Posterior cingulate gyrus (tissue), 11 donors: ENCODE measurements around the gene SUSD6.
"Not testable (repeated sequence)": the region's sequence is repeated elsewhere in the genome, so short reads cannot be mapped to it uniquely, and the experiment has no call there.

Experiments used
- DNase-seq, 10 donors: peaks; one replicate each; pipeline versions ENCODE4 v3.0.0 to v3.0.0-alpha.2; 2020 to 2021; ENCODE audit warnings: mixed read lengths in 3 of 10
- intact Hi-C: fragments of 100-400 bp; cut with DNase I; formaldehyde crosslinking; loops from one replicate; pipeline ENCODE4 v1.15.1; 2023

Gene SUSD6

GRCh38 chr14:69684461-69685217, 73.2 kb downstream of the SUSD6 start:
- intact Hi-C loops = loop anchor here (10.0 kb wide), 1 partner anchor 70 kb away; the partner anchor contains the start of gene SUSD6
- DNase-seq = peak in 1 of 10 donors; percentile 88

- intact Hi-C loops = loop anchor here (10.0 kb wide), 1 partner anchor 70 kb away; the partner anchor contains the start of gene SUSD6
- DNase-seq = no peak
Measured at GRCh38 chr14:69685218-69685616, 73.8 kb downstream of the SUSD6 start.

GRCh38 chr14:69685716-69686115, 74.3 kb downstream of the SUSD6 start:
- intact Hi-C loops = loop anchor here (10.0 kb wide), 1 partner anchor 71 kb away; the partner anchor contains the start of gene SUSD6
- peak; percentile 41 to 95 (median 68) for DNase-seq

GRCh38 chr14:69687606-69688298, 76.4 kb downstream of the SUSD6 start:
- no peak for DNase-seq
- intact Hi-C loops = loop anchor here (10.0 kb wide), 1 partner anchor 73 kb away; the partner anchor contains the start of gene SUSD6

- intact Hi-C loops = loop anchor here (10.0 kb wide), 1 partner anchor 73 kb away; the partner anchor contains the start of gene SUSD6
- DNase-seq = peak in 7 of 10 donors; percentile 47 to 94 (median 60)
Measured at GRCh38 chr14:69688299-69688649, 76.9 kb downstream of the SUSD6 start.

- intact Hi-C loops = no loop called here
Measured at GRCh38 chr14:69690042-69690441, 78.6 kb downstream of the SUSD6 start.

GRCh38 chr14:69692594-69692993, 81.2 kb downstream of the SUSD6 start:
- intact Hi-C loops = no loop called here
- no peak for DNase-seq

More at GRCh38 chr14:69690042-69690441, 78.6 kb downstream of the SUSD6 start:
- no peak for DNase-seq

GRCh38 chr14:69693145-69693544, 81.7 kb downstream of the SUSD6 start:
- DNase-seq = no peak

GRCh38 chr14:69693801-69694729, 82.7 kb downstream of the SUSD6 start:
- no peak for DNase-seq

More at GRCh38 chr14:69693145-69693544, 81.7 kb downstream of the SUSD6 start:
- intact Hi-C loops = no loop called here

GRCh38 chr14:69694730-69695281, 83.4 kb downstream of the SUSD6 start:
- DNase-seq = no peak
- intact Hi-C loops = no loop called here

More at GRCh38 chr14:69693801-69694729, 82.7 kb downstream of the SUSD6 start:
- intact Hi-C loops = no loop called here

- DNase-seq = peak in 3 of 10 donors; percentile 34 to 53 (median 42)
Measured at GRCh38 chr14:69695322-69696203, 84.2 kb downstream of the SUSD6 start.

GRCh38 chr14:69696204-69696527, 84.8 kb downstream of the SUSD6 start:
- DNase-seq = no peak
- intact Hi-C loops = no loop called here

More at GRCh38 chr14:69695322-69696203, 84.2 kb downstream of the SUSD6 start:
- intact Hi-C loops = no loop called here

- intact Hi-C loops = no loop called here
- DNase-seq = no peak
Measured at GRCh38 chr14:69696633-69697557, 85.5 kb downstream of the SUSD6 start.

GRCh38 chr14:69698572-69698971, 87.2 kb downstream of the SUSD6 start:
- intact Hi-C loops = no loop called here

GRCh38 chr14:69699243-69699642, 87.8 kb downstream of the SUSD6 start:
- intact Hi-C loops = not testable (repeated sequence)

More at GRCh38 chr14:69698572-69698971, 87.2 kb downstream of the SUSD6 start:
- no peak for DNase-seq

GRCh38 chr14:69699748-69700303, 88.4 kb downstream of the SUSD6 start:
- DNase-seq = no peak
- intact Hi-C loops = no loop called here

More at GRCh38 chr14:69699243-69699642, 87.8 kb downstream of the SUSD6 start:
- DNase-seq = not testable (repeated sequence)

- intact Hi-C loops = no loop called here
- no peak for DNase-seq
Measured at GRCh38 chr14:69700575-69700974, 89.2 kb downstream of the SUSD6 start.

GRCh38 chr14:69701291-69701690, 89.9 kb downstream of the SUSD6 start:
- no peak for DNase-seq
- intact Hi-C loops = no loop called here
